Measurements from ENCODE around the gene ADAM12. TPM values are rescaled to one million over a fixed set of nuclear protein-coding genes. Genes with fewer than 3 reads are reported as not detected.

The ADAM12 gene
- polyA plus RNA-seq, 1 of the 3 experiments (the other 2 are of a cell fraction), result 25.0 TPM

DNA sequence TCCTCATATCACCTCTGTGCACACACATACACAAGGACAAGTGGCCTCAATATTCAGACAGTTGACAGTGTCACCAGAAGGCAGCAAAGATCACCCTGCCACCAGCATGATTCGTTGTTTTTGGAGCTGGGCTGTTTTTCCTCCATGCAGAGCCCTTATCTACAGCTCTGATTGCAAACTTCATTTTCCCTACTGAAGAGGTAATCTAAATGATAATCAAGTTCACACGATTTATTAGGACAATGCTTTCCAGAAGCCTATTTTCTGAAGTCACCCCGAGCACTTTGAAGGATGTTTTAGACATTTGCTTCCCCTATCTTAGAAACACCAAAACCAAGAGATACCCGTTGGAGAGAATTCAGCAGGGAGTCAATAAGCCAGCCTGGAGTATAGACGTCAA lies 46.0 kb upstream of the ADAM12 start:
- Histone ChIP-seq H3K9me3 (no peaks in the 10 kb centered on the region), H3K79me2 (ENCODE audit: insufficient read depth) (no peaks in the 10 kb centered on the region), H2AFZ (ENCODE audit: low read depth) (no peak overlapping the region), H3F3A (replicated peaks; ENCODE audit: insufficient read depth) (no peaks in the 10 kb centered on the region), H3K9ac (no peak overlapping the region), H3K4me3 (ENCODE audit: low read depth in 2 of 2, low read length in 1 of 2) (no peak overlapping the region), H3K4me2 (no peak overlapping the region), H3K36me3 (replicated peaks in 1 of 2; ENCODE audit: control insufficient read depth in 1 of 2, insufficient read depth in 2 of 2, low read length in 1 of 2) (no peaks in the 10 kb centered on the region), H3K9me2 (no peaks in the 10 kb centered on the region), H3K27ac (ENCODE audit: low read depth in 2 of 2, low read length in 1 of 2) (no peak overlapping the region), H4K20me1 (ENCODE audit: insufficient read depth) (no peaks in the 10 kb centered on the region), H3K4me1 (ENCODE audit: control insufficient read depth in 1 of 2, insufficient read depth in 2 of 2, low read depth in 1 of 2, low read length in 1 of 2) (peaks cover 0 to 7% of the 10 kb centered on the region in 2 experiments; a peak in 1 of 4 replicates), H3K27me3 (ENCODE audit: insufficient read depth) (no peaks in the 10 kb centered on the region)
- CTCF ChIA-PET, result interaction anchor here (1.3 to 2.1 kb wide), 2 partner anchors 69 to 70 kb away, joined by 3 to 6 read pairs; no protein-coding TSS in a partner anchor
- POLR2A ChIA-PET, result no interaction called here
- DNase-seq, result no peak
- TF ChIP-seq RCOR1 (IDR thresholded peaks at IDR 0.05; ENCODE audit: low read length) (peak; percentile 11; the same call in 1 of the 2 replicates), FOSL2 (IDR thresholded peaks at IDR 0.05; ENCODE audit: borderline replicate concordance, low read depth) (no peak), EP300 (IDR thresholded peaks at IDR 0.05; ENCODE audit: borderline replicate concordance in 1 of 2, low read depth in 1 of 2, low read length in 1 of 2) (peak in 1 of 2 experiments; percentile 51; a peak in 1 of 4 replicates), GATA2 (CRISPR knock-in tag; IDR thresholded peaks at IDR 0.05) (peak; percentile 39; the same call in 1 of the 2 replicates), EZH2phosphoT487 (IDR thresholded peaks at IDR 0.05; ENCODE audit: borderline replicate concordance, low read depth) (no peak)
- TF ChIP-seq, protein P1, sequence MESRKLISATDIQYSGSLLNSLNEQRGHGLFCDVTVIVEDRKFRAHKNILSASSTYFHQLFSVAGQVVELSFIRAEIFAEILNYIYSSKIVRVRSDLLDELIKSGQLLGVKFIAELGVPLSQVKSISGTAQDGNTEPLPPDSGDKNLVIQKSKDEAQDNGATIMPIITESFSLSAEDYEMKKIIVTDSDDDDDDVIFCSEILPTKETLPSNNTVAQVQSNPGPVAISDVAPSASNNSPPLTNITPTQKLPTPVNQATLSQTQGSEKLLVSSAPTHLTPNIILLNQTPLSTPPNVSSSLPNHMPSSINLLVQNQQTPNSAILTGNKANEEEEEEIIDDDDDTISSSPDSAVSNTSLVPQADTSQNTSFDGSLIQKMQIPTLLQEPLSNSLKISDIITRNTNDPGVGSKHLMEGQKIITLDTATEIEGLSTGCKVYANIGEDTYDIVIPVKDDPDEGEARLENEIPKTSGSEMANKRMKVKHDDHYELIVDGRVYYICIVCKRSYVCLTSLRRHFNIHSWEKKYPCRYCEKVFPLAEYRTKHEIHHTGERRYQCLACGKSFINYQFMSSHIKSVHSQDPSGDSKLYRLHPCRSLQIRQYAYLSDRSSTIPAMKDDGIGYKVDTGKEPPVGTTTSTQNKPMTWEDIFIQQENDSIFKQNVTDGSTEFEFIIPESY (IDR thresholded peaks at IDR 0.05; ENCODE audit: borderline replicate concordance, low read depth), result no peak
- 30% methylated on average over 5 of the region's 5 CpGs for WGBS (ENCODE audit: low lambda C conversion rate)

DNA sequence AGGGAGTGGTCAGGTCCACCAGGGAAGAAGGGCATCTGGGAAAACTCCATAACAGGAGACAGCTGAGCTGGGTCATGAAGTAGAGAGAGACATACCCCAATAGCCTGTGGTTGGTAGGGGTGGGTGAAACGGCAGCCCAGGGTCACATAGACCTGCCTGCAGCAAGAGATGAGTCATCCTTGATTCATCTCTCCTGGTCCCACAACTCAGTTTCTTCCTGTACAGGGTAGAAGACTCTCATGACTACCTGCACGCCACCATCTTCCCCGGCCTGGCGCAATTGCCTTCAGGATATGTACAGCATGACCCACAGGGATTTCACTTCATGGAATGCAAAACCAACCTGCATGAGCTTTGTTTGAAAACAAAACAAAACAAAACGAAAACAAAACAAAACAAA lies 45.1 kb upstream of the ADAM12 start:
- no peak overlapping the region for H3K4me3 ChIP-seq (ENCODE audit: low read depth in 2 of 2, low read length in 1 of 2)
- no peaks in the 10 kb centered on the region for H3K9me3 ChIP-seq
- CTCF ChIA-PET, result interaction anchor here (0.6 to 2.1 kb wide), 2 partner anchors 70 to 110 kb away, joined by 3 to 6 read pairs; no protein-coding TSS in a partner anchor
- no peak overlapping the region for H3K9ac ChIP-seq
- no peaks in the 10 kb centered on the region for H3K36me3 ChIP-seq (replicated peaks in 1 of 2; ENCODE audit: control insufficient read depth in 1 of 2, insufficient read depth in 2 of 2, low read length in 1 of 2)
- H3K4me2 ChIP-seq, result no peak overlapping the region
- TF ChIP-seq, protein P2, sequence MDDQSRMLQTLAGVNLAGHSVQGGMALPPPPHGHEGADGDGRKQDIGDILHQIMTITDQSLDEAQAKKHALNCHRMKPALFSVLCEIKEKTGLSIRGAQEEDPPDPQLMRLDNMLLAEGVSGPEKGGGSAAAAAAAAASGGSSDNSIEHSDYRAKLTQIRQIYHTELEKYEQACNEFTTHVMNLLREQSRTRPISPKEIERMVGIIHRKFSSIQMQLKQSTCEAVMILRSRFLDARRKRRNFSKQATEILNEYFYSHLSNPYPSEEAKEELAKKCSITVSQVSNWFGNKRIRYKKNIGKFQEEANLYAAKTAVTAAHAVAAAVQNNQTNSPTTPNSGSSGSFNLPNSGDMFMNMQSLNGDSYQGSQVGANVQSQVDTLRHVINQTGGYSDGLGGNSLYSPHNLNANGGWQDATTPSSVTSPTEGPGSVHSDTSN (IDR thresholded peaks at IDR 0.05), result no peak
- TF ChIP-seq, protein P3, sequence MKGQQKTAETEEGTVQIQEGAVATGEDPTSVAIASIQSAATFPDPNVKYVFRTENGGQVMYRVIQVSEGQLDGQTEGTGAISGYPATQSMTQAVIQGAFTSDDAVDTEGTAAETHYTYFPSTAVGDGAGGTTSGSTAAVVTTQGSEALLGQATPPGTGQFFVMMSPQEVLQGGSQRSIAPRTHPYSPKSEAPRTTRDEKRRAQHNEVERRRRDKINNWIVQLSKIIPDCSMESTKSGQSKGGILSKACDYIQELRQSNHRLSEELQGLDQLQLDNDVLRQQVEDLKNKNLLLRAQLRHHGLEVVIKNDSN (IDR thresholded peaks at IDR 0.05; ENCODE audit: borderline replicate concordance, low read depth), result no peak
- no peak for TF ChIP-seq JUND (IDR thresholded peaks at IDR 0.05)
- TF ChIP-seq TEAD4 (IDR thresholded peaks at IDR 0.05; ENCODE audit: borderline replicate concordance, insufficient read depth), result no peak
- TF ChIP-seq RFX5 (IDR thresholded peaks at IDR 0.05; ENCODE audit: low read length), result no peak
- no peak for TF ChIP-seq NRF1 (IDR thresholded peaks at IDR 0.05; ENCODE audit: low read depth, low read length)
- no peak for TF ChIP-seq MXI1 (IDR thresholded peaks at IDR 0.05; ENCODE audit: low read depth, low read length)
- TF ChIP-seq, protein P4, sequence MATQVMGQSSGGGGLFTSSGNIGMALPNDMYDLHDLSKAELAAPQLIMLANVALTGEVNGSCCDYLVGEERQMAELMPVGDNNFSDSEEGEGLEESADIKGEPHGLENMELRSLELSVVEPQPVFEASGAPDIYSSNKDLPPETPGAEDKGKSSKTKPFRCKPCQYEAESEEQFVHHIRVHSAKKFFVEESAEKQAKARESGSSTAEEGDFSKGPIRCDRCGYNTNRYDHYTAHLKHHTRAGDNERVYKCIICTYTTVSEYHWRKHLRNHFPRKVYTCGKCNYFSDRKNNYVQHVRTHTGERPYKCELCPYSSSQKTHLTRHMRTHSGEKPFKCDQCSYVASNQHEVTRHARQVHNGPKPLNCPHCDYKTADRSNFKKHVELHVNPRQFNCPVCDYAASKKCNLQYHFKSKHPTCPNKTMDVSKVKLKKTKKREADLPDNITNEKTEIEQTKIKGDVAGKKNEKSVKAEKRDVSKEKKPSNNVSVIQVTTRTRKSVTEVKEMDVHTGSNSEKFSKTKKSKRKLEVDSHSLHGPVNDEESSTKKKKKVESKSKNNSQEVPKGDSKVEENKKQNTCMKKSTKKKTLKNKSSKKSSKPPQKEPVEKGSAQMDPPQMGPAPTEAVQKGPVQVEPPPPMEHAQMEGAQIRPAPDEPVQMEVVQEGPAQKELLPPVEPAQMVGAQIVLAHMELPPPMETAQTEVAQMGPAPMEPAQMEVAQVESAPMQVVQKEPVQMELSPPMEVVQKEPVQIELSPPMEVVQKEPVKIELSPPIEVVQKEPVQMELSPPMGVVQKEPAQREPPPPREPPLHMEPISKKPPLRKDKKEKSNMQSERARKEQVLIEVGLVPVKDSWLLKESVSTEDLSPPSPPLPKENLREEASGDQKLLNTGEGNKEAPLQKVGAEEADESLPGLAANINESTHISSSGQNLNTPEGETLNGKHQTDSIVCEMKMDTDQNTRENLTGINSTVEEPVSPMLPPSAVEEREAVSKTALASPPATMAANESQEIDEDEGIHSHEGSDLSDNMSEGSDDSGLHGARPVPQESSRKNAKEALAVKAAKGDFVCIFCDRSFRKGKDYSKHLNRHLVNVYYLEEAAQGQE (IDR thresholded peaks at IDR 0.05; ENCODE audit: low read depth, low read length), result no peak
- TF ChIP-seq, protein P5, sequence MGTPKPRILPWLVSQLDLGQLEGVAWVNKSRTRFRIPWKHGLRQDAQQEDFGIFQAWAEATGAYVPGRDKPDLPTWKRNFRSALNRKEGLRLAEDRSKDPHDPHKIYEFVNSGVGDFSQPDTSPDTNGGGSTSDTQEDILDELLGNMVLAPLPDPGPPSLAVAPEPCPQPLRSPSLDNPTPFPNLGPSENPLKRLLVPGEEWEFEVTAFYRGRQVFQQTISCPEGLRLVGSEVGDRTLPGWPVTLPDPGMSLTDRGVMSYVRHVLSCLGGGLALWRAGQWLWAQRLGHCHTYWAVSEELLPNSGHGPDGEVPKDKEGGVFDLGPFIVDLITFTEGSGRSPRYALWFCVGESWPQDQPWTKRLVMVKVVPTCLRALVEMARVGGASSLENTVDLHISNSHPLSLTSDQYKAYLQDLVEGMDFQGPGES (IDR thresholded peaks at IDR 0.05; ENCODE audit: low read depth, low read length), result no peak
- H3K9me2 ChIP-seq, result no peaks in the 10 kb centered on the region
- no peaks in the 10 kb centered on the region for H4K20me1 ChIP-seq (ENCODE audit: insufficient read depth)
- POLR2A ChIA-PET, result no interaction called here
- peaks cover 0 to 7% of the 10 kb centered on the region in 2 experiments; a peak in 1 of 4 replicates for H3K4me1 ChIP-seq (ENCODE audit: control insufficient read depth in 1 of 2, insufficient read depth in 2 of 2, low read depth in 1 of 2, low read length in 1 of 2)
- H3K27me3 ChIP-seq (ENCODE audit: insufficient read depth), result no peaks in the 10 kb centered on the region
- H2AFZ ChIP-seq (ENCODE audit: low read depth), result no peak overlapping the region
- no peak for DNase-seq
- 70% methylated on average over 4 of the region's 5 CpGs for WGBS (ENCODE audit: low lambda C conversion rate)
- H3K27ac ChIP-seq (ENCODE audit: low read depth in 2 of 2, low read length in 1 of 2), result no peak overlapping the region
- no peaks in the 10 kb centered on the region for H3K79me2 ChIP-seq (ENCODE audit: insufficient read depth)
- H3F3A ChIP-seq (replicated peaks; ENCODE audit: insufficient read depth), result no peaks in the 10 kb centered on the region

Data from SK-N-SH (cell line).